AG09309 (cell line): ENCODE measurements around the gene ADAM8.
"Not testable (repeated sequence)": the region's sequence is repeated elsewhere in the genome, so short reads cannot be mapped to it uniquely, and the experiment has no call there.

Experiments used
- DNase-seq: peaks from one replicate; pipeline ENCODE4 v3.0.0-alpha.2; 2010; ENCODE audit warnings: low read depth
- H3K4me3 ChIP-seq: 2 replicates; pipeline ENCODE4 v1.5.1; 2011; ENCODE audit warnings: mild to moderate bottlenecking, low read depth, low read length, moderate library complexity; ENCODE audit not compliant: control insufficient read depth
- CTCF ChIP-seq: IDR thresholded peaks from 2 replicates; pipeline ENCODE4 v1.5.1; 2011; ENCODE audit warnings: mild to moderate bottlenecking, low read depth, low read length, inconsistent platforms; ENCODE audit not compliant: insufficient read depth, control insufficient read depth; ENCODE audit errors: missing control alignments

The ADAM8 gene

GRCh38 chr10:133225707-133226191 lies 50.9 kb downstream of the ADAM8 start:
- no peak for DNase-seq
- no peak overlapping the region for H3K4me3 ChIP-seq
- TF ChIP-seq CTCF, result no peak

- no peak for TF ChIP-seq CTCF
- DNase-seq, result no peak
- H3K4me3 ChIP-seq, result no peak overlapping the region
Observed at GRCh38 chr10:133224756-133225372, 51.8 kb downstream of the ADAM8 start.

GRCh38 chr10:133224076-133224475 lies 52.6 kb downstream of the ADAM8 start:
- no peak for DNase-seq
- H3K4me3 ChIP-seq, result no peak overlapping the region
- no peak for TF ChIP-seq CTCF

- H3K4me3 ChIP-seq, DNase-seq: not testable (repeated sequence)
Observed at GRCh38 chr10:133221756-133222155, 54.9 kb downstream of the ADAM8 start.

GRCh38 chr10:133221331-133221730 lies 55.3 kb downstream of the ADAM8 start:
- no peak for TF ChIP-seq CTCF
- no peak for DNase-seq
- no peak overlapping the region for H3K4me3 ChIP-seq

GRCh38 chr10:133219782-133220181 lies 56.9 kb downstream of the ADAM8 start:
- no peak overlapping the region for H3K4me3 ChIP-seq
- DNase-seq, result no peak
- TF ChIP-seq CTCF, result no peak

GRCh38 chr10:133218891-133219290 lies 57.8 kb downstream of the ADAM8 start:
- DNase-seq, result no peak
- no peak overlapping the region for H3K4me3 ChIP-seq
- no peak for TF ChIP-seq CTCF
